B cell (primary cell): Measurements from ENCODE around the gene SDK1. TPM values are rescaled to one million over a fixed set of nuclear protein-coding genes. Genes with fewer than 3 reads are reported as not detected.

Source experiments
- ATAC-seq: fragments of 200-7000 bp; cut with Tn5 transposase; one replicate; pipeline ENCODE4 v1.10.0; 2021; ENCODE audit warnings: low read depth, mild to moderate bottlenecking, moderate number of reproducible peaks, moderate library complexity
- CTCF ChIA-PET: fragments of 350-600 bp; sonication (Branson Sonifier 250); formaldehyde crosslinking; loops from one replicate; lab custom pipeline; 2021; ENCODE audit warnings: antibody characterized with exemption, inconsistent platforms; lab: Charles Lee
- POLR2A ChIA-PET: fragments of 350-600 bp; sonication (Branson Sonifier 250); formaldehyde crosslinking; loops from one replicate; lab custom pipeline; 2021; ENCODE audit warnings: antibody characterized with exemption; lab: Charles Lee
- DNase-seq: peaks from one replicate; pipeline ENCODE4 v3.0.0; 2013
- H2AFZ ChIP-seq: 2 replicates; pipeline ENCODE4 v1.6.1; 2012; ENCODE audit warnings: mild to moderate bottlenecking, low read depth, low read length; ENCODE audit not compliant: insufficient read depth, poor library complexity, severe bottlenecking
- H3K27ac ChIP-seq, 2 donors: 1 replicate in 1 of 2; 2 replicates in 1 of 2; pipeline ENCODE4 v1.5.1; 2012 to 2013; ENCODE audit warnings: low read length in 2 of 2, mild to moderate bottlenecking in 2 of 2, moderate library complexity in 1 of 2
- H3K27me3 ChIP-seq, 4 experiments: fragments of 200-600 bp in 1 of 4; sonication (generic) in 1 of 4; replicated peaks in 1 of 4; 1 replicate in 2 of 4; 2 replicates in 2 of 4; pipeline versions ENCODE4 v1.6.1 to v1.7.0; 2013 to 2016; ENCODE audit warnings: low read length in 3 of 4, mild to moderate bottlenecking in 2 of 4, mixed read lengths in 1 of 4, moderate library complexity in 1 of 4; ENCODE audit not compliant: insufficient read depth in 4 of 4, control insufficient read depth in 3 of 4; ENCODE audit errors: control extremely low read depth in 1 of 4
- H3K36me3 ChIP-seq, 2 experiments: replicated peaks in 1 of 2; 1 replicate in 1 of 2; 2 replicates in 1 of 2; pipeline versions ENCODE4 v1.6.1 to v1.7.1; 2013; ENCODE audit warnings: low read length in 1 of 2; ENCODE audit not compliant: insufficient read depth in 2 of 2, control insufficient read depth in 1 of 2; ENCODE audit errors: control extremely low read depth in 1 of 2, extremely low read depth in 1 of 2
- H3K4me1 ChIP-seq, 2 donors: fragments of 200-600 bp in 1 of 2; sonication (generic) in 1 of 2; 1 replicate in 1 of 2; 2 replicates in 1 of 2; pipeline versions ENCODE4 v1.5.1 to v1.6.1; 2013 to 2017; ENCODE audit warnings: low read length in 2 of 2; ENCODE audit not compliant: control insufficient read depth in 2 of 2, insufficient read depth in 2 of 2
- H3K4me2 ChIP-seq: replicated peaks from 2 replicates; pipeline ENCODE3; 2012; ENCODE audit warnings: mild to moderate bottlenecking, low read depth, low read length; ENCODE audit not compliant: poor library complexity, severe bottlenecking
- H3K4me3 ChIP-seq, 5 experiments: fragments of 200-600 bp in 1 of 5; sonication (generic) in 1 of 5; 1 replicate in 3 of 5; 2 replicates in 2 of 5; pipeline versions ENCODE4 v1.5.1 to v1.7.0; 2011 to 2016; ENCODE audit warnings: low read length in 4 of 5, mild to moderate bottlenecking in 4 of 5, low read depth in 2 of 5, control low read depth in 1 of 5, moderate library complexity in 1 of 5; ENCODE audit not compliant: insufficient read depth in 1 of 5; ENCODE audit errors: control extremely low read depth in 1 of 5, extremely low read depth in 1 of 5
- H3K79me2 ChIP-seq: fragments of 200-600 bp; sonication (generic); one replicate; pipeline ENCODE4 v1.6.0; 2016; ENCODE audit warnings: low read length; ENCODE audit not compliant: control insufficient read depth, insufficient read depth
- H3K9ac ChIP-seq: fragments of 200-600 bp; sonication (generic); 2 replicates; pipeline ENCODE4 v1.6.1; 2017; ENCODE audit warnings: mild to moderate bottlenecking, low read length, moderate library complexity
- H3K9me3 ChIP-seq, 3 donors: one replicate each; pipeline versions ENCODE4 v1.6.1 to v1.7.1; 2013; ENCODE audit warnings: low read length in 2 of 3; ENCODE audit not compliant: control insufficient read depth in 2 of 3, insufficient read depth in 1 of 3; ENCODE audit errors: control extremely low read depth in 1 of 3
- H4K20me1 ChIP-seq: 2 replicates; pipeline ENCODE4 v1.6.0; 2012; ENCODE audit warnings: mild to moderate bottlenecking, low read length; ENCODE audit not compliant: insufficient read depth, control insufficient read depth, poor library complexity, severe bottlenecking
- H3K27ac Mint-ChIP-seq: one replicate; pipeline ENCODE4 v1.8.0; 2021; ENCODE audit warnings: mixed read lengths
- H3K27me3 Mint-ChIP-seq: one replicate; pipeline ENCODE4 v1.8.0; 2021; ENCODE audit warnings: mixed read lengths
- H3K4me1 Mint-ChIP-seq: one replicate; pipeline ENCODE4 v1.8.0; 2021; ENCODE audit warnings: mixed read lengths
- H3K4me3 Mint-ChIP-seq: one replicate; pipeline ENCODE4 v1.8.0; 2021; ENCODE audit warnings: mixed read lengths
- H3K9me3 Mint-ChIP-seq: one replicate; pipeline ENCODE4 v1.8.0; 2022; ENCODE audit warnings: mixed read lengths; ENCODE audit not compliant: insufficient read depth
- CTCF ChIP-seq: fragments of 200-600 bp; IDR thresholded peaks from one replicate; pipeline ENCODE4 v1.8.0; 2022; ENCODE audit warnings: antibody characterized with exemption, mild to moderate bottlenecking
- EZH2 ChIP-seq: IDR thresholded peaks from 2 replicates; pipeline ENCODE4 v1.6.1; 2012; ENCODE audit warnings: borderline replicate concordance, low read depth, mild to moderate bottlenecking, moderate library complexity, low read length; ENCODE audit not compliant: insufficient read depth, poor library complexity, severe bottlenecking
- WGBS: methylation state at CpG from one replicate; pipeline ENCODE4 v1.1.5; 2013; ENCODE audit warnings: missing lambda C conversion rate; ENCODE audit not compliant: insufficient coverage; 5-methylcytosine and 5-hydroxymethylcytosine counted together
- intact Hi-C: fragments of 100-400 bp; cut with micrococcal nuclease; formaldehyde crosslinking; loops from one replicate; pipeline ENCODE4 v1.10.0; 2022
- polyA plus RNA-seq: library from polyadenylated mRNA; depleted of rRNA; stranded (reverse); fragments of >200 nt; gene quantifications from 2 replicates; pipeline ENCODE4 v1.2.3, GENCODE V29; 2012
- total RNA-seq, 2 donors: library from RNA; stranded (reverse); fragments of 120-200 nt in 1 of 2; gene quantifications; 1 replicate in 1 of 2; 2 replicates in 1 of 2; pipeline versions ENCODE4 v1.2.3 to v1.2.4, GENCODE V29; 2013 to 2022

The SDK1 gene
- total and polyA plus RNA-seq, 2 donors (not counting 1 experiment from before 2014, with no cell fraction given), result 0.73 to 2.0 TPM

- DNase-seq, result no peak
- no peaks in the 10 kb centered on the region for H3K36me3 ChIP-seq
- peaks cover 3% of the 10 kb centered on the region for H3K9me3 Mint-ChIP-seq
- H3K4me3 Mint-ChIP-seq, result no peak overlapping the region
- no peaks in the 10 kb centered on the region for H4K20me1 ChIP-seq
- H3K27ac Mint-ChIP-seq, result no peak overlapping the region
- no peak for ATAC-seq
- peaks cover 0 to 38% (median 0%) of the 10 kb centered on the region in 3 donors for H3K9me3 ChIP-seq
- ChIA-PET POLR2A (no interaction called here), CTCF (no interaction called here)
- no peak overlapping the region for H3K4me2 ChIP-seq
- no peak overlapping the region for H3K27ac ChIP-seq
- WGBS, result 73% methylated on average over 3 of the region's 3 CpGs
- H3K27me3 ChIP-seq, result no peaks in the 10 kb centered on the region
- no peak overlapping the region for H3K9ac ChIP-seq
- H3K4me3 ChIP-seq, result no peak overlapping the region
- H3K27me3 Mint-ChIP-seq, result no peaks in the 10 kb centered on the region
- intact Hi-C loops, result no loop called here
- H3K4me1 Mint-ChIP-seq, result no peaks in the 10 kb centered on the region
- no peaks in the 10 kb centered on the region for H3K79me2 ChIP-seq
- H2AFZ ChIP-seq, result no peak overlapping the region
- H3K4me1 ChIP-seq, result no peaks in the 10 kb centered on the region
- no peak for TF ChIP-seq CTCF
- TF ChIP-seq EZH2, result no peak
These were observed 973.2 kb downstream of the SDK1 start for GRCh38 chr7:4274286-4274685.

- H3K27me3 Mint-ChIP-seq, result no peaks in the 10 kb centered on the region
- H2AFZ ChIP-seq, result no peak overlapping the region
- H4K20me1 ChIP-seq, result no peaks in the 10 kb centered on the region
- H3K4me3 Mint-ChIP-seq, result no peak overlapping the region
- intact Hi-C loops, result no loop called here
- no peak for DNase-seq
- CTCF ChIA-PET, result no interaction called here
- no peaks in the 10 kb centered on the region for H3K4me1 Mint-ChIP-seq
- WGBS, result 94% methylated on average over 3 of the region's 4 CpGs
- H3K9me3 ChIP-seq, result peaks cover 0 to 32% (median 0%) of the 10 kb centered on the region in 3 donors
- POLR2A ChIA-PET, result no interaction called here
- no peaks in the 10 kb centered on the region for H3K36me3 ChIP-seq
- H3K27ac Mint-ChIP-seq, result no peak overlapping the region
- H3K4me1 ChIP-seq, result no peaks in the 10 kb centered on the region
- no peak for ATAC-seq
- no peak overlapping the region for H3K27ac ChIP-seq
- TF ChIP-seq CTCF (no peak), EZH2 (no peak)
- H3K9me3 Mint-ChIP-seq, result peaks cover 3% of the 10 kb centered on the region
- no peak overlapping the region for H3K4me3 ChIP-seq
- no peak overlapping the region for H3K9ac ChIP-seq
- H3K27me3 ChIP-seq, result no peaks in the 10 kb centered on the region
- H3K4me2 ChIP-seq, result no peak overlapping the region
- no peaks in the 10 kb centered on the region for H3K79me2 ChIP-seq
These were observed 976.9 kb downstream of the SDK1 start for GRCh38 chr7:4277936-4278335.
